A549 (cell line): ENCODE results near the gene FCSK.

Source experiments
- CHD2 ChIP-seq: fragments of 150-350 bp; IDR thresholded peaks from 2 replicates; pipeline ENCODE4 v1.6.1; 2014; ENCODE audit warnings: low read length; ENCODE audit not compliant: partially characterized antibody
- CTCF ChIP-seq: fragments of >200 bp; sonication (Bioruptor Twin); formaldehyde crosslinking; IDR thresholded peaks from 3 replicates; pipeline ENCODE4 v1.5.1; 2016
- MAFK ChIP-seq: fragments of 450-650 bp; IDR thresholded peaks from 2 replicates; pipeline ENCODE4 v1.6.1; 2014; ENCODE audit not compliant: partially characterized antibody
- MAX ChIP-seq: IDR thresholded peaks from 2 replicates; pipeline ENCODE4 v1.6.1; 2012
- POLR2AphosphoS2 ChIP-seq: conservative IDR thresholded peaks from 2 replicates; pipeline ENCODE4 v1.6.1; 2012; ENCODE audit warnings: low read length, improper control_type of control experiment, inconsistent platforms
- RAD21 ChIP-seq, 2 experiments: fragments of >200 bp in 1 of 2; sonication (Bioruptor Twin) in 1 of 2; formaldehyde crosslinking in 1 of 2; IDR thresholded peaks in 1 of 2; conservative IDR thresholded peaks in 1 of 2; 2 replicates in 1 of 2; 3 replicates in 1 of 2; pipeline ENCODE4 v1.6.1; 2012 to 2018; ENCODE audit warnings: inconsistent platforms in 1 of 2
- SMC3 ChIP-seq: fragments of >200 bp; sonication (Bioruptor Twin); formaldehyde crosslinking; IDR thresholded peaks from 3 replicates; pipeline ENCODE4 v1.6.1; 2018; ENCODE audit warnings: inconsistent platforms
- USF2 ChIP-seq: fragments of 450-650 bp; IDR thresholded peaks from 2 replicates; pipeline ENCODE4 v1.6.1; 2014; ENCODE audit warnings: antibody characterized with exemption
- ZFP36 ChIP-seq: fragments of 450-650 bp; IDR thresholded peaks from 2 replicates; pipeline ENCODE4 v1.6.1; 2014; ENCODE audit warnings: borderline replicate concordance; ENCODE audit not compliant: partially characterized antibody

- TF ChIP-seq POLR2AphosphoS2 (no peak), CTCF (no peak), CHD2 (no peak), MAX (no peak), RAD21 (conservative IDR thresholded peaks at IDR 0.05 in 1 of 2, IDR thresholded peaks at IDR 0.05 in 1 of 2) (no peak), ZFP36 (no peak), SMC3 (no peak), MAFK (no peak), USF2 (no peak)
Observed at GRCh38 chr16:70440009-70440692, 14.2 kb upstream of the FCSK start.
